LoVo (cell line): Measurements from ENCODE around the gene RACGAP1.

Experiments
- DNase-seq: peaks from one replicate; pipeline ENCODE4 v3.0.0-alpha.2; 2016; ENCODE audit warnings: low spot score

Gene RACGAP1

GRCh38 chr12:49954863-49955830 lies 70.1 kb downstream of the RACGAP1 start:
- DNase-seq: no peak

GRCh38 chr12:49953961-49954846 lies 71.1 kb downstream of the RACGAP1 start:
- no peak for DNase-seq

GRCh38 chr12:49953151-49953550 lies 72.1 kb downstream of the RACGAP1 start:
- DNase-seq: no peak

- DNase-seq: no peak
These were observed 72.8 kb downstream of the RACGAP1 start for GRCh38 chr12:49952391-49953055.

GRCh38 chr12:49951411-49952240 lies 73.7 kb downstream of the RACGAP1 start:
- no peak for DNase-seq

GRCh38 chr12:49950273-49951251 lies 74.7 kb downstream of the RACGAP1 start, which contains the start of gene AQP2:
Gene AQP2, plus strand, starts transcription at chr12:49950737. Its CDS starts 94 bp downstream, at chr12:49950831.
- no peak for DNase-seq

- DNase-seq: no peak
These were observed 75.4 kb downstream of the RACGAP1 start for GRCh38 chr12:49949866-49950265.

GRCh38 chr12:49948866-49949845 lies 76.1 kb downstream of the RACGAP1 start:
- no peak for DNase-seq

- DNase-seq: no peak
These were observed 77.6 kb downstream of the RACGAP1 start for GRCh38 chr12:49947593-49948226.

- no peak for DNase-seq
These were observed 78.8 kb downstream of the RACGAP1 start for GRCh38 chr12:49946497-49946896.

- no peak for DNase-seq
These were observed 79.2 kb downstream of the RACGAP1 start for GRCh38 chr12:49946086-49946485.

- DNase-seq: peak; percentile 87
These were observed 79.8 kb downstream of the RACGAP1 start for GRCh38 chr12:49945394-49946080.

GRCh38 chr12:49944718-49945117 lies 80.6 kb downstream of the RACGAP1 start:
- no peak for DNase-seq

- no peak for DNase-seq
These were observed 81.2 kb downstream of the RACGAP1 start for GRCh38 chr12:49944046-49944445.

- no peak for DNase-seq
These were observed 81.7 kb downstream of the RACGAP1 start for GRCh38 chr12:49943625-49943960.

GRCh38 chr12:49942921-49943624 lies 82.2 kb downstream of the RACGAP1 start:
- DNase-seq: peak; percentile 57

- DNase-seq: no peak
These were observed 82.8 kb downstream of the RACGAP1 start for GRCh38 chr12:49942512-49942893.
